Measurements from ENCODE around the gene DNM3.
"Not testable (repeated sequence)": the region's sequence is repeated elsewhere in the genome, so short reads cannot be mapped to it uniquely, and the experiment has no call there.

Gene DNM3

DNA sequence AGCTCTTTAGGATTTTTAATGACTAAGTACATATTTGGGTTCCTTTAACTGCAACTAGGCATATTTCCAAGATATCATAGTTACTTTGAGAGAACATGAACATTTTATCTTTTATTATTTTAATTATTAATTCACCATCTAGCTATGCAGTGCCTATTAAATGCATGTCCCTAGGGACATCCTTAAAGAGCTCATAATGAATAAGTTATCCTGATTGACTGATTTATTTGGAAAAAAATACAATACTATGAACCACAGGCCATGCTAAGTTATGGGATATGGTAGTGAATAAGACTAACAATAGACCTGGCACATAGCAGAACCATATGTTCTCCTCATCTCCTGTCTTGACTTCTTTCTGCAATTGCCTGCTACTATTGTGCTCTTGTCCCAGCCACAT lies 562.8 kb downstream of the DNM3 start:
- DNase-seq: no peak

DNA sequence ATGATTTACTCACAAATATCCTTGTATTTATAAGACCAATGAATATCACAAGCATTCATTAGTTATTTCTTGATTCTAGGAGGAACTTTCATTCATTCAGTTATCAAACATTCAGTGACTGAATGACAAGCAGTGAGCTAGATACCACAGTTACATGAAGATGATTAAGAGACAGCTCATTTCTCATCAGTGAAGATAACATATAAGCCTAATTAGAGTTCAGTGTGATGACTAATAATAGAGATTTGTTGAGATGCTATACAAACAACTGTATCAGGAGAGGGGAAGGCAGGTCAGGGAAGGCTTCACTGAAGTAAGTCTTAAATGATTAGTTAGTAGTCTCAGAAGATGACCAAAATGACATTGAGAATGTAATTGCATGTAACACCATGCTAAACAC lies 564.6 kb downstream of the DNM3 start:
- no peak for DNase-seq

DNA sequence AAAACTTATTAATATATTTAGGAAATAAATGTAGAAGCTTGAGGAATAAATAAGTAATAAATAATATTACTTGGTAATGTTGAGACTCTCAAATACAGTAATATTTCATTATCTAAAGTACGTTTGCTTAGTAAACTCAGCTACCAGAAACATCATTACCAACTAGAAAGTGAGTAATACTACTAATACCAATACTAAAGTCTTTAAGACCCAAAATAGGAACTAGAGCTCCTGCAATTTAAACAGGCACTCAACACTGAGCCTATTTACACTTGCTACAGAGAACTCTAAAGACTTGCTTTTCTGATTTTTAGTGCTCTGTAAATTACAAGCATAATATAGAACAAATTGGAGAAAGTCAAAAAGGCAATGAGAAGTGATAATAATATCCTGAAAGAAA lies 565.7 kb downstream of the DNM3 start:
- no peak for DNase-seq

DNA sequence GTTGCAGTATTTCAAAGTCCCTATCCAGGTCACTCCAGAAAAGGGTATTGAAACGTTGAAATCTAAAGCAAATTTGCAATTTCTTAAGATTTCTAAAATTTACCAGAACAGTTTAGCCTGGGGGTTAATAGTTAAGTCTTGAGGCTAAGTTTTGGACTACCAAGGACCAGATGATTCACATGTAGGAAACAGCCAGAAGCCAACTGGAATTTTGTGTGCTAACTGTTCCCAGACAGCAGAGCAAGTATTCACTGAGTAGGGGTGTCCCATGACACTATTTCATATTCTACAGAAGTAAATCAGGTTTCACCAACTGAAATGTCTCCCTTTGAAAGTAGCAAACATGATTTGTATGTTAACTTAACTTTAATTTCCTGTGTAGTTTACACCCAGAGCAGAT lies 567.7 kb downstream of the DNM3 start:
- no peak for DNase-seq

DNA sequence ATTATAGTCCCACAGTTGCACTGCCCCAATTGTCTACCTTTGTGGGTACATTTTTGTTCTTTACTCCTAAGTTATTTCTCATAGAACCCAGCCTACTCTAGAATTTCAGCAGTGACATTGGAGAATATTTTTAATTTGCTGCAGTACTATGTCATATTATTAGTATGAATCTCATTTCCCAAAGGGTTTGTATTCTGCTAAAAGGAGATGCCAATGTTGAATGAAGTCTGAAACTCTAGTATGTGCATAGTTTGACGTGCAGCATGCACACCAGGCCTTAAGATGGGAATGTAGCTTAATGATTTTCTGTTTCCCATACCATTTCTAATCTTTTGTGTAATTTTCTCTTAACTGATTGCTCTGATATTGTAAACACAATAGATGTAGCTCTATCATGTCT lies 568.7 kb downstream of the DNM3 start:
- no peak for DNase-seq

DNA sequence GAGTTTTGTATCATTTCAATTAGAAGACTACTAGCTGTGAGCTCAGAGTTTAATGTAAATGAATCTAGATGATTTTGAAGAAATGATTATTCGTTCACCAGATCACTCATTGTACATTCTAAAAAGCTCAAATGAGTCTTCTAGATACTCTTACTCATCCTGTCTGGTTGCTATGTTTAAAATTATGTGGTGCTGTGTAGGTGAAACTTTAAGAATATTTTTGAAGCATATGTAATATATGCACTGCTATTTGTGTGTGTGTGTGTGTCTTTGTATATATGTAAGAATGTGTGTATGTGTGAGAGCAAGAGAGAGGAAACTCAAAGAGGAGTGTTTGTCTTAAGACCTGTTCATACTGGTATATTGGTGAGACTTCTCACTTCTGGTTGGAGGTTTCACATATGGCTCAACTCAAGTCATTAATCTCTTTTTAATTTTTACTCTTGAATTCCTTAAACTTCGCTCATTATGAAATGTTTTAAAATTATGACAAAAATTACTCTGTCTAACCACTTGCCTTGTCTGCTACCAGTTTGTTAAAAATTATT lies 570.6 kb downstream of the DNM3 start:
- no peak for DNase-seq

DNA sequence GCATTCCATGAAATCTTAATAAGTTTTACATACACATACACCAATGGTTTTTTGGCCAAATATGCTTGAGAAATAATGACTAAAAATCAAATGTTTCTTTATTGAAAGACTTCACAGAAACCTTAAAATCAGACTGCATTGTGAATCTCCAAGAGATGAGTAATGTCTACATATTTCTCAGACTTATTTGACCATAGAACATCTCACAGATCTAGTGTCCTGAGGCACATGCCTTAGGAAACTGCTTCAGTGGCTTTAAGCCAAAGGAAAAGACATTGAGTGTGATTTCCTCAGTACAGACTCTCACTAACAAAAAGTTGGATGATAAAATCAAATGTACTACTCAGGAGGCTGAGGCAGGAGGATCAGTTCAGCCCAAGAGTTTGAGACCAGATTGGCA lies 573.0 kb downstream of the DNM3 start:
- no peak for DNase-seq

DNA sequence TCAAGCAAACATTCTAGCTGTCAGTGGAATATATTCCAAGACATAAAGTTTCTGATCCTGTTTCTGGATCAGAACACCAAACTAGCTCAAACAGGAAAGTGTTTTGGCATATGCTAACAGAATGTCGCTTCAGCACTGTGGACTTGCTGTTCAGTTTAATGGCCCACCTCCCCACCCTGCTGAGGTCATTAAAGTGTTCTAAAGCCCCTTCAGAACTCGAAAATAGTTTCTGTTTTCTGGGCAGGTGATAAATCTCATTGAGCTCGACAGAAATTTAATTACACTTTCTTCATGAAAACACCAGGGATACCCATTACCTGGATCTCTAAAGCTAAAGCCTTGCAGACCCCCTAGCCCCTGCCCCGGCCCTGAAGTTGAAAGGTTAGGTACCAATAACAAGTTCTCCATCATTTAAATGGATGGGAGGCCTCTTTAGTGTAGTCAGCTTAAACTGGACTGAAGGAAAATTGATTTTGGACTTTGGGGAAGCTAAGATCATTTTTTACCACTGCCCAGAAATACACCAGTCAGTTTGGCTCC lies 575.3 kb downstream of the DNM3 start:
- DNase-seq: no peak

DNA sequence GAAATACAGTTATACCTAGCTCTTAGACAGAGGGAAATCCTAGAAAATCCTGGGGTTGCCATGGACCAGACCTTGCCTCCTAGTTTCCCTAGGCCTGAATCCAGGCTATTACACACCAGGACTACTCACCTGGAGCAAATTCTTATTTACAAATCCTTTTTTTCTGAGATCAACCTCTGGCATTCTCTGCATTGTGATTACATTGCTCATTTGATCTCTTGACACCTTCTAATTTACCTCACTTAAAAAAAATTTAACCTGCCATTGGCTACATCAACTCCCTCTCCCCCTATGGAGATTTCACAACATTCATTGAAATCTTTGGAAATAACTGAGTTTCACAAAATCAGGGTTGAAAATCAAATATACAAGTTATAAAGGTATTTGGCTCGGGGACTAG lies 576.3 kb downstream of the DNM3 start:
- DNase-seq: no peak

DNA sequence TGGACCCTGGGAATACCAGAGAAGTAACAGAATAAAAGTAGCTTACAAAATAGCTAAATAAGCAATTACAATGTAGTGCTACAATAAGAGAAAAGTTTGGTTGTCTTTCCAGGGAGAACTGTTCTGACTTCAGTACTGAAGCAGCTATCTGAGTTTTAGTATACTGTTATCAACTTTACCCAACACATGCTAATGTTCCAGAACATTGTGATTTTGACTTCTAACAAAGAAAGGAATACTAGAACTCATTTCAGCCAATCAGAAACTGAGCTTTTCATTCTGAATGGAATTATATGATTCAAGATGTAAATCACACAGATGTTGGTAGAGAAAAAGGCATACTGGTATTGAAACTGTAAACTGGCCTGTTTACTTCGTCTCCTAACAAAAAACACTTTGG lies 579.1 kb downstream of the DNM3 start, which contains the start of gene C1orf105:
TSS of gene C1orf105 (plus strand) at position 301 of the 400 bp plus-strand sequence. CDS start 201 bp downstream, outside the sequence.
- no peak for DNase-seq

DNA sequence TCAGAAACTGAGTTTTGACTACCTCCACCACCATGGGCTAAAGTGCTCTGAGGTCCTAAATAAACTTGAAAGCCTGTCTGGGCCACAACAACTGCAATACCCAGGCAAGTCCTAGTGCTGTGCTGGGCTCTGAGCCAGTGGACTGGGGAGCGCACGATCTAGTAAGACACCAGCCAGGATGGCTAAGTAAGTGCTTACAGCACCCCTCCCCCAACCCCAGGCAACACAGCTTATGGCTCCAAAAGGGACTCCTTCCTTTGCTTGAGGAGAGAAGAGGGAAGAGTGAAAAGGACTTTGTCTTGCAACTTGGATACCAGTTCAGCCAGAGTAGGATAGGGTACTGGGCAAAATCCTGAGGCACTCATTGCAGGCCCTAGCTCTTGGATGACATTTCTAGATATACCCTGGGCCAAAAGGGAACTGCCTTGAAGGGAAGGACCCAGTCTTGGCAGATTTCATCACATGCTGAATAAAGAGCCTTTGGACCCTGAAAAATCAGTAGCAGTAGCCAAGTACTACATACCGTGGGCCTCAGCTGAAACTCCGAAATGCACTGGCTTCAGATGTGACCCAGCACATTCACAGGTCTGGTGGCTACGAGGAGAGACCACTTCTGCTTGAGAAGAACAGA lies 580.8 kb downstream of the DNM3 start:
- DNase-seq: no peak

DNA sequence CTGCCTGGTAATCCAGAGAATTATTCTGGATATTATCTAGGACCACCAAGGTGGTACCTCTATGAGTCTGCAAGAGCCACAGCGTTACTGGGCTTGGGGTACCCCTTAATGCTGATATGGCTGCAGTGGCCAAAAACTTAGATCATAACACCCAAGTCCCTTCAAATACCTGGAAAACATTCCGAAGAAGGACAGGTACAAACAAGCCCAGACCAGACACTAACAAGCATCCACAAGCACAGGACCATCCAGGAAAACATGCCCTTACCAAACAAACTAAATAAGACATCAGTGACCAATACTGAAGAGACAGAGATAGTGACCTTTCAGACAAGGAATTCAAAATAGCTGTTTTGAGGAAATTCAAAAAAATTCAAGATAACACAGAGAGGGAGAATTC lies 582.0 kb downstream of the DNM3 start:
- no peak for DNase-seq

DNA sequence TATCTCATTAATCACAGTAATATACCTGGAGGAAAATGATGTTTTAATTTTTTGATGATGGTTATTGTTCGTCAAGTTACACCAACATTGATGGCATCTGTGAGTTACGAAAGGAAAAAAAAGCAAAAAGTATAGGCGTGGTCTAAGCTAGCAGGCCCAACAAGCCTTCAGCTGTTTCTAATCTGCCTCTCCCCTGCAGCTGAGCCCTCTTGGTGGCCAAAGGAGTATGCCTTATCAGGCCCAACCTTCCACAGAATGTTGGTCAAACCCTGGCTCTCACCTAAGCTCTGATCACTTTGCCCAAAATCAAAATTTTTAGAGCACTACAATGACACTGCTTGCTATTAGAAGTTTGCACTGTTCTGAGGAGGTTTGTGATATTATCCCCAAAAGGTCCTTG lies 584.0 kb downstream of the DNM3 start:
- no peak for DNase-seq

DNA sequence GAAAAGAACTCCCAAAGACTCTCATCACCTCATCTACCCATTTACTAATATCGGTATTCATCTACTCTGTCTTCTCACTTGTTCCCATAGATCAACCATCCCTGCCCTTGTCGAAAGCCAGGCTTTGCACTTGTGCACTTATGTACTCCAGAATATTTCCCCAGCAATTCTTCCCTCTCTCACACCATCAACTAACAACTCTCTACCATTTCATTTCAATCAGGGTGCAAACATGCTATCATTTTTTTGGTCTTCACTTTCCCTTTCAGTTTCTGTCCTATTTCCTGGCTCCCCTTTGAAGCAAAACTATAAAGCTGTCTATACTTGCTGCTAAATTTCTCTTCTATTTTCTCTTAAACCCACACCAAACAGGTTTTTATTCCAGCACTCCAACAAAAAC lies 585.9 kb downstream of the DNM3 start:
- no peak for DNase-seq

DNA sequence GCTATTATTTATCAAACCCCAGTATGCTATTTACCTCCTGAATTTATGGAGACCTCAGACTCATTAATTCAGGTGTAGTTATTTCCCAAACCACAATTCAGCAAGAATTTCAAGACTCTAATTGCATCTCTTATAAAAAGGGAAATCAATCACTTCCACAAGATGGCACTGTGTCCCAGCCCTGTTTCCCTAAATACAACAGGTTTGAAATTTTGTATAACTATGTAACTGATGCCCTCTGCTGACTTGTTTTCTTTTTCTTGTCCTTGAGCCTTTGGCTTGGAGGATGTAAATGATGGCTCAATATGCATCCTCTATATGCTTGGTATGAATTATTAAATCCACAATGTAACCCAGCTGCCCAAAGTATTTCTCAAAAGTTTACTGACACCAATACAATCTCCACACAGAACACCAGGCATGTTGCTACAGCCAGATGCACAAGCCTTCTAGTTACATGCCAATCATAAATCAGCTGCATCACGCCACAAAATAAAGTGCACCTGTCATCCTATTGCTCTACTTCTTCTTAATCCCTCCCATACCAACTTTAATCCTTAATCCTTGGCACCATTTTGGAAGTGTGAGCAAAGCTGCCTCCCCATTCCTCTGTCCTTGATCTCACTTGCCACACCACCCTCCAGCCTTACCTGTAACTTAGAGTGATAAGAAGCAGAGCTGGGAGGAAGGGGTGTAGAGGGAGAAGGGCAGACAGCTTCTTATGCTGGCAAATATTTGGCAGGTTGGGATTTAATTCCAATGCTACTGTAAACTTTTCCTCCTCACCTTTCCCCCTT lies 588.2 kb downstream of the DNM3 start:
- DNase-seq: peak; percentile 26

DNA sequence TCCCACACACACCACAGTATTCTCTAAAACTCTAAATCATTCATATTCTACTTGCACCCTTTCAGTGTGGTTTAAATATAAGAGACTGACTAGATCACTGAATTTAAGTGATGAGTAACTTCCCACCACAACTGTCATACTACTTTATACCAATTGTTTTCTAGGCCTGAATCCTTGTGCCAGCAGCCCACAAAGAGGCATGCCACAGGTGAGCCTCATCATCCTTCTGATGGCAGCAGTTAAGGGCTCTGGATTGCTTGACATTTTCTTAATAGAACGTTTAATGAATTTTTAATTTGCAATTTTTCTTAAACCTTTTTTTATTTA lies 588.8 kb downstream of the DNM3 start:
- no peak for DNase-seq

DNA sequence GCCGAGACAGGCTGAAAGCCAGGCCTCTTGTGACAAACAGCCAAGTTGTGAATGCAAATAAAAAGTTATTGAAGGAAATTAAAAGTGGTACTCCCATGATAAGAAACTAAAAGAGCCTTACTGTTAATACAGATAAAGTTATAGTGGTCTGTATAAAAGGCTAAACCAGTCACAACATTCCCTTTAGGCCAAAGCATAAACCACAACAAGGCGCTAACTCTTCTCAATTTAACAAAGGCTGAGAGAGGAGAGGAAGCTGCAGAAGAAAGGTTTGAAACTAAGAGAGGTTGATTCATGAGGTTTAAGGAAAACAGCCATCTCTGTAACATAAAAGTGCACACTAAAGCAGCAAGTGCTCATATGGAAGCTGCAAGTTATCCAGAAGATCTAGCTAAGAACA lies 589.9 kb downstream of the DNM3 start:
- DNase-seq: no peak

DNA sequence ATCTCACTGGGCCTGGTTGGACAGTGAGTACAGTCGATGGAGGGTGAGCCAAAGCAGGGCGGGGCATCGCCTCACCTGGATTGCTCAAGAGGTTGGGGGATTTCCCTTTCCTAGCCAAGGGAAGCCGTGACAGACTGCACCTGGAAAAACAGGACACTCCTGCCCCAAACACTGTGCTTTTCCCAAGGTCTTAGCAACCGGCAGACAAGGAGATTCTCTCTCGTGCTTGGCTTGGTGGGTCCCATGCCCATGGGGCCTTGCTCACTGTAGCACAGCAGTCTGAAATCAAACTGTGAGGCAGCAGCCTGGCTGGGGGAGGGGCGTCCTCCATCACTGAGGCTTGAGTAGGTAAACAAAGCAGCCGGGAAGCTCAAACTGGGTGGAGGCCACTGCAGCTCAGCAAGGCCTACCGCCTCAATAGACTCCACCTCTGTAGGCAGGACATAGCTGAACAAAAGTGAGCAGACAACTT lies 590.5 kb downstream of the DNM3 start:
- peak; percentile 9 for DNase-seq

DNA sequence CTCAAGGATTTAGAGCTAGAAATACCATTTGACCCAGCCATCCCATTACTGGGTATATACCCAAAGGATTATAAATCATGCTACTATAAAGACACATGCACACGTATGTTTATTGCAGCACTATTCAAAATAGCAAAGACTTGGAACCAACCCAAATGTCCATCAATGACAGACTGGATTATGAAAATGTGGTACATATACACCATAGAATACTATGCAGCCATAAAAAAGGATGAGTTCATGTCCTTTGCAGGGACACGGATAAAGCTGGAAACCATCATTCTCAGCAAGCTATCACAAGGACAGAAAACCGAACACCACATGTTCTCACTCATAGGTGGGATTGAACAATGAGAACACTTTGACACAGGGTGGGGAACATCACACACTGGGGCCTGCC lies 595.9 kb downstream of the DNM3 start:
- not testable (repeated sequence) for DNase-seq

DNA sequence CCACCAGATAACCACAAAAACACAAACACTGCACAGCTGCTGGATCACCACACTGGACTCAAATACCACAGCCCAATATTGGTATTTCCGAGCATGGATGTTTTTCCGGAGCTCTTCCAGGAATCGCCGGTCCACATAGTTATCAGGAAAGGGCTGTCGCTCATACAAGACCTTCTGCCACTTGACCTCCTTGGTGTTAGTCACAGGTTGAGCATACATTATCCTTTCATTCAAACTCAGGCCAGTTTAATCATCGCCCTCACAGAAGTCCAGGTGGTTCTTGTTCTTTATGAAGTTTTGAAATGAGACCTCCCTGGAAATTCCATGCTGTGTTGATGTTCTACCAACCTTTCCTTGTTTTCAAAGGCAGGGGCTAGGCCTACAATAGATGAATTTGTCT lies 601.1 kb downstream of the DNM3 start:
- no peak for DNase-seq

DNA sequence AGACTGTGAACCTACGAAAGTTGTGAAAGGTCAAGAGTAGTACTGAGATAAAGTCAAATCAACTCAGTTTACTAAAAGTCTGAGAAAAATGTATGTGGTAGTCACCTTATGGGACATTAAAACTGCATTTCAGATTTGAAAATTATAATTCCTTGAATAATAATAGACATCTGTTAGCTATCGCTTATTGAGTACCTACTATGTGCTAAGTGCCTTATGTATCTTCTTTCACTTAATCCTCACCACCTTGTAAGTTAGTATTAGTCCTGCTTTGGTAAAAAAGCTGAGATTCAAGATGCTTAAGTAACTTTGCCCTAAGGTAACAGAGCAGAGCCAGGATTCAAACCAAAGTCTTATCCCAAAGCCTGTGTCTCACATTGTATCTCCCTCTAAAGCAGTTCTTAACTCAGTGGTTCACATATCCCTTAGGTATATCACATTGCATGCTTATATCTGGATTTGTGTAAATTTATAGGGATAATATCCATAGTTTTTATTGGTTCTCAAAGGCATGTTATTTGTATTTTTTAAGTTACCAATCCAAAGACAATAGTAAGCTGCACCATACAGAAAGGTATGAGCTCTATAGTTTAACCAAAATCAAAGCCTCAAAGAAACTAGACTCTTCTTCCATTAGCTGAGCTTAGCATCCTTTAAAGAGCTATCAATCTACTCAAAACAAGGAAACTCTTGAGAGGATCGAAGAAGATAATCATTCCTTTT lies 601.7 kb downstream of the DNM3 start:
- no peak for DNase-seq

DNA sequence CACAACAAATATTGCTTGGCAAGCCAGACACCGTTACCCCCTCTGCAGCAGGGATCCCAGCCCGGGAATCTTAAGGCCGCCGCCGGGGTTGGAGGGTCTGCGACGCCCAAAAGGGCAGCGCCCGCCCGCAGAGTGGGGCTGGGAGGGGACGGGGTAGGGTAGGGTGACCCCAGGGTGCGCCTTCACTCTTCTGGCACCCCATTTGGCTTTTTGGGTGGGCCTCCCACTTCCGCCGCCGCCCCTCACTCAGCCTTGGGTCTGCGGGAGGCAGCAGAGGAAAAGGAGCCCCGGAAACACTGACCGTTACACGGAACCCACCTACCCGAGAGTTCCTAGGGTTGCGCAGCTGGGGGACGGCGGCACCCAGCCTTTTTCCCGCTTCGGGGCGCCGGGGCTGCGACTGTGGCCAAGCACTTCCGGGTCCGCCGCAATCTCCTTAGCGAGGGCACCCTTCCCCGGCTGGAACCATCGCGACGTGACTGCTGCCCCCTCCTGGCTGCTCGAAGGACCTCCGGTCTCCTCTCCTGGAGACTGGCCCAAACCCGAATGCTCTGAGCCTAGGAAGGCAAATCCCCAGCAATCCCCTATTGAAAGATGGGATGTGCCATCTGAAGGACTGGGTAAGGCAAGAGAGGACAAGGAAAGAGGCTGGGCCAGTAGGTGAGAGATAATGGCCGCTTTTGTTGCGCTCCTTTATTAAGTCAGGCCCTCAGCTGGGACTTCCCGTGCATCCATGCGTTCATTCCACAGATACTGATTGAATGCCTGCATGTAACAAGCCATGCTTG lies 602.6 kb downstream of the DNM3 start, which contains the start of gene PIGC:
TSS of gene PIGC (minus strand) at position 404 of the 788 bp plus-strand sequence. CDS start 1,447 bp downstream, outside the sequence.
- peak; percentile 92 for DNase-seq
